DOHH2 (cell line): ENCODE results near the gene CDH4.

Experiments
- CTCF ChIP-seq: fragments of 200-600 bp; sonication (generic); IDR thresholded peaks from one replicate; pipeline ENCODE4 v1.5.1; 2014; ENCODE audit warnings: antibody characterized with exemption, mild to moderate bottlenecking, low read depth, low read length; ENCODE audit not compliant: poor library complexity, severe bottlenecking
- EZH2phosphoT487 ChIP-seq: fragments of 200-600 bp; sonication (generic); IDR thresholded peaks from 2 replicates; pipeline ENCODE4 v1.6.1; 2017; ENCODE audit warnings: borderline replicate concordance, mild to moderate bottlenecking, antibody characterized with exemption, low read length, moderate library complexity, mixed read lengths

DNA sequence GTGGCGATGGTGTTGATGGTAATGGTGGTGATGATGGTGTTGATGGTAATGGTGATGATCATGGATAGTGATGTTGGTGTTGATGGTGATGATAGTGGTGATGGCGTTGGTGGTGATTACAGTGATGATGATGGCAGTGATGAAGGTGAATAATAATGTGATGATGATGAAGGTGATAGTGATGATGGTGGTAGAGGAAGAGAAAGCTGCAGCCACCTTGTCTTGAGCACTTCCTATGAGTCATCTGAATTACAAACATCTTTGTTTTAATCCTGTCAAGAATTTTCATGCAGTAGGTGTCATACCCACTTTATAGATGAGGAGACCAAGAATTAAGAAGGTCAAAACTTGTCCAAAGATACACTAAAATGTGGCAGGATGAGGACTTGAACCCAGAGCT, 571.2 kb downstream of the CDH4 start:
- TF ChIP-seq CTCF (no peak), EZH2phosphoT487 (no peak)
